Measurements from ENCODE around the gene KRT85.

DNA sequence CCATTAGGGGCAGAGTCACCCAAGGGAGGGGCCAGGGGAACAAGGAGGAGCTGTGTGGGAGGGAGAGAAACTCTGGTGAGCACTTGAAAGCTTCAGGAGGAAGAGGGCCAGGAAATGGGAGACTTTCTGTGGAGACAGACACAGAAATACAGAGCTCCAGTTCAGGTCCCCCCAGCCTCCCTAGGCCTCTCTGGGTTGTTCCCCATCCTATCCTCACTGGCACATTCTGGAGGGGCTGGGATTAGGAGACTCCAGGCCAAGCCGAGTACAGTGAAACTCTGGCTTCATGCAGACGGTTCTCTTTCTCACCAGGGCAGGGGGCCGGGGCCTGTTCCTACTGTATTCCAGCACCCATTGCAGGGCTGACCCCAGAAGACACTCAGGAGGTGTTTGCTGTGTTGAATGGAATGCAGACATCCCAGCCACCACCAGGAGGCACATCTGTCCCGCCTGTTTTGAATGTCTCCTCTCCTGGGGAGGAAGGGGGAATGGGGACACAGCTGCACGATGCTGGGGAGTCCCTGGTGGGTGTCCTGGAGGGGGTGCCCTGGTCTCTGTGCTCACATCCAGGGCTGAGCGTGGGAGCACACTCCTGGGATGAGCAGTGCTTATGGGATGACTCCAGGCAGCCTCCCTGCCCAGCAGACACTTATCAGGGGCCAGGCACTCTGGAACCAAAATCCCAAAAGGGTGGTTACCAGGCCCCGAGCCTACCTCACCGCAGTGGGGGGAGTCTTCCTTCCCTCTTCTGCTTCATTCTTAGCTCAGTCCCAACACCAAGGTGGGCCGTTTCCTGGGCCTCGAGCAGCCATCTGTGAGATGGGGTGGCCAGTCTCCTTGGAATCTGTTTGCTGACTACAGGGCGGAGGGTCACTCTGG, 23.7 kb upstream of the KRT85 start:
- no peak for TF ChIP-seq POLR2AphosphoS5 (IDR thresholded peaks at IDR 0.05; ENCODE audit: low read depth, low read length)
- no peak for TF ChIP-seq POLR2A (IDR thresholded peaks at IDR 0.05; ENCODE audit: low read depth, low read length)
- no peak for TF ChIP-seq TAF1 (IDR thresholded peaks at IDR 0.05; ENCODE audit: low read depth, low read length)
- TF ChIP-seq SPI1 (IDR thresholded peaks at IDR 0.05; ENCODE audit: low read depth, low read length) = no peak
- no peak for TF ChIP-seq PAX5 (IDR thresholded peaks at IDR 0.05; ENCODE audit: insufficient read depth, low read length, severe bottlenecking)
